SU-DHL-6 (cell line): Measurements from ENCODE around the gene ZNF418.

Experiments used
- CTCF ChIP-seq: fragments of 200-600 bp; sonication (generic); IDR thresholded peaks from one replicate; pipeline ENCODE4 v1.5.1; 2017; ENCODE audit warnings: antibody characterized with exemption, mild to moderate bottlenecking, low read length, moderate library complexity; ENCODE audit not compliant: insufficient read depth, poor library complexity, severe bottlenecking
- EZH2phosphoT487 ChIP-seq: fragments of 200-600 bp; sonication (generic), shearing (Covaris generic); conservative IDR thresholded peaks from 2 replicates; pipeline ENCODE4 v1.6.1; 2018; ENCODE audit warnings: mild to moderate bottlenecking, antibody characterized with exemption, low read length, moderate library complexity, mixed read lengths

- no peak for TF ChIP-seq CTCF
- no peak for TF ChIP-seq EZH2phosphoT487
Observed at GRCh38 chr19:57974434-57974833, 39.2 kb upstream of the ZNF418 start, which contains the start of gene C19orf18.
